Trophoblast cell (in vitro differentiated cells and primary cell): ENCODE measurements around the gene ZNF684.
A peak's percentile ranks its signal among the peaks of the same experiment; 100 is the strongest.
"Not testable (repeated sequence)": the region's sequence is repeated elsewhere in the genome, so short reads cannot be mapped to it uniquely, and the experiment has no call there.

ENCODE experiments used
- DNase-seq, 2 donors: peaks; one replicate each; pipeline ENCODE4 v3.0.0-alpha.2; 2016
- H2AFZ ChIP-seq: 2 replicates; pipeline ENCODE4 v1.6.1; 2013; ENCODE audit warnings: low read length, moderate library complexity, mild to moderate bottlenecking; ENCODE audit not compliant: insufficient read depth, poor library complexity
- H2AK5ac ChIP-seq: 2 replicates; pipeline ENCODE4 v1.6.1; 2013; ENCODE audit warnings: mild to moderate bottlenecking, low read length
- H2BK120ac ChIP-seq: 2 replicates; pipeline ENCODE4 v1.6.1; 2013; ENCODE audit warnings: low read length, mild to moderate bottlenecking, moderate library complexity; ENCODE audit not compliant: insufficient read depth, poor library complexity
- H2BK12ac ChIP-seq: 2 replicates; pipeline ENCODE4 v1.6.1; 2013; ENCODE audit warnings: mild to moderate bottlenecking, low read length, moderate library complexity
- H2BK5ac ChIP-seq: 2 replicates; pipeline ENCODE4 v1.6.1; 2013; ENCODE audit warnings: low read length, low read depth, moderate library complexity, mild to moderate bottlenecking; ENCODE audit not compliant: poor library complexity
- H3K14ac ChIP-seq: 2 replicates; pipeline ENCODE4 v1.6.1; 2013; ENCODE audit warnings: mild to moderate bottlenecking, low read length
- H3K18ac ChIP-seq: 2 replicates; pipeline ENCODE4 v1.6.1; 2013; ENCODE audit warnings: mild to moderate bottlenecking, low read length
- H3K23ac ChIP-seq: 2 replicates; pipeline ENCODE4 v1.6.1; 2013; ENCODE audit warnings: low read length
- H3K27ac ChIP-seq: 2 replicates; pipeline ENCODE4 v1.5.1; 2013; ENCODE audit warnings: low read depth, mild to moderate bottlenecking, inconsistent platforms, low read length, moderate library complexity
- H3K27me3 ChIP-seq: 2 replicates; pipeline ENCODE4 v1.6.1; 2013; ENCODE audit warnings: inconsistent platforms, mild to moderate bottlenecking, low read length, moderate library complexity; ENCODE audit not compliant: insufficient read depth
- H3K36me3 ChIP-seq, 2 experiments: 1 replicate in 1 of 2; 2 replicates in 1 of 2; pipeline ENCODE4 v1.6.1; 2013; ENCODE audit warnings: low read length in 2 of 2, mild to moderate bottlenecking in 2 of 2, moderate library complexity in 1 of 2; ENCODE audit not compliant: insufficient read depth in 2 of 2, control insufficient read depth in 1 of 2
- H3K4ac ChIP-seq: 2 replicates; pipeline ENCODE4 v1.6.1; 2013; ENCODE audit warnings: low read depth, mild to moderate bottlenecking, low read length, moderate library complexity
- H3K4me1 ChIP-seq, 2 experiments: 1 replicate in 1 of 2; 2 replicates in 1 of 2; pipeline ENCODE4 v1.6.1; 2013; ENCODE audit warnings: low read length in 2 of 2, mild to moderate bottlenecking in 2 of 2, moderate library complexity in 1 of 2; ENCODE audit not compliant: insufficient read depth in 2 of 2, control insufficient read depth in 1 of 2
- H3K4me2 ChIP-seq: 2 replicates; pipeline ENCODE4 v1.6.1; 2013; ENCODE audit warnings: inconsistent platforms, mild to moderate bottlenecking, low read length, moderate library complexity
- H3K4me3 ChIP-seq: 2 replicates; pipeline ENCODE4 v1.5.1; 2013; ENCODE audit warnings: mild to moderate bottlenecking, low read depth, low read length, inconsistent platforms
- H3K79me1 ChIP-seq: one replicate; pipeline ENCODE4 v1.6.1; 2013; ENCODE audit warnings: low read length
- H3K79me2 ChIP-seq: 2 replicates; pipeline ENCODE4 v1.6.1; 2013; ENCODE audit warnings: low read length, mild to moderate bottlenecking; ENCODE audit not compliant: control insufficient read depth, insufficient read depth, poor library complexity
- H3K9ac ChIP-seq: 2 replicates; pipeline ENCODE4 v1.6.1; 2013; ENCODE audit warnings: mild to moderate bottlenecking, low read length
- H3K9me3 ChIP-seq: 2 replicates; pipeline ENCODE4 v1.6.1; 2013; ENCODE audit warnings: low read depth, mild to moderate bottlenecking, control low read depth, inconsistent platforms, low read length; ENCODE audit not compliant: insufficient read depth
- H4K12ac ChIP-seq: 2 replicates; pipeline ENCODE4 v1.6.1; 2013; ENCODE audit warnings: low read depth, mild to moderate bottlenecking, low read length, moderate library complexity
- H4K8ac ChIP-seq: 2 replicates; pipeline ENCODE4 v1.6.1; 2013; ENCODE audit warnings: low read depth, mild to moderate bottlenecking, low read length, moderate library complexity
- H4K91ac ChIP-seq: one replicate; pipeline ENCODE4 v1.6.1; 2013; ENCODE audit warnings: low read depth, mild to moderate bottlenecking, low read length, moderate library complexity
- WGBS: extraction: QIAGEN DNeasy Blood & Tissue Kit; methylation state at CpG from one replicate; pipeline ENCODE4 v1.1.7; 2013; ENCODE audit warnings: missing lambda C conversion rate; ENCODE audit not compliant: insufficient read length, insufficient coverage; ENCODE audit errors: extremely low coverage; 5-methylcytosine and 5-hydroxymethylcytosine counted together

The ZNF684 gene

DNA sequence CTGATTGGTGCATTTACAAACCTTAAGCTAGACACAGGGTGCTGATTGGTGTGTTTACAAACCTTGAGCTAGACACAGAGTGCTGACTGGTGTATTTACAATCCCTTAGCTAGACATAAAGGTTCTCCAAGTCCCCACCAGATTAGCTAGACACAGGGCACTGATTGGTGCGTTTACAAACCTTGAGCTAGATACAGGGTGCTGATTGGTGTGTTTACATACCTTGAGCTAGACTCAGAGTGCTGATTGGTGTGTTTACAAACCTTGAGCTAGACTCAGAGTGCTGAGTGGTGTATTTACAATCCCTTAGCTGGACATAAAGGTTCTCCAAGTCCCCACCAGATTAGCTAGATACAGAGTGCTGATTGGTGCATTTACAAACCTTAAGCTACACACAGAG is 26.8 kb downstream of the ZNF684 start:
- H3K27ac ChIP-seq, H2BK120ac ChIP-seq, H3K79me1 ChIP-seq, H2AFZ ChIP-seq, H4K12ac ChIP-seq, H2BK12ac ChIP-seq, H2AK5ac ChIP-seq, DNase-seq, H2BK5ac ChIP-seq, H4K91ac ChIP-seq, H3K36me3 ChIP-seq, H3K18ac ChIP-seq, H3K4ac ChIP-seq, H3K4me2 ChIP-seq, H3K23ac ChIP-seq, H4K8ac ChIP-seq, H3K4me1 ChIP-seq, H3K14ac ChIP-seq, H3K9me3 ChIP-seq, H3K79me2 ChIP-seq, H3K9ac ChIP-seq, H3K4me3 ChIP-seq, H3K27me3 ChIP-seq: not testable (repeated sequence)
- no CpG with 5 or more reads among the region's 1 CpG for WGBS

DNA sequence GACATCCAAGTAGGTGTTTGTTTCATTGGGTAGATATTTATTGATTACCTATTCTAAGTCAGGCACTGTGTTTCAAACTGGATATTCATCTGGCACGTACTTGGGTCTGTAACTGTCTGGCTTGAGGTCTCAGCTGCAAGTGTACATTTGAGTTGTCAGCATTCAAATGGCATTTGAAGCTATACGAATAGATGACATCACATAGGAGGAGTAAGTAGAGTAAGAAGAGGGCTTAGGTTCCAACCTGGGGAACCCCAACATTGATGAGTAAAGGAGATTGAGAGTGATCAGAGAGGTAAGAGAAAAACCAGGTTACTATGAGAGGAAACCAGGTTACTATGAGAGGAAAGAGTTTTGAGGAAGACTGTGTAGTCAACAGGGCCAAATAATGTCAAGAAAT is 30.7 kb downstream of the ZNF684 start:
- H4K12ac ChIP-seq: no peak overlapping the region

DNA sequence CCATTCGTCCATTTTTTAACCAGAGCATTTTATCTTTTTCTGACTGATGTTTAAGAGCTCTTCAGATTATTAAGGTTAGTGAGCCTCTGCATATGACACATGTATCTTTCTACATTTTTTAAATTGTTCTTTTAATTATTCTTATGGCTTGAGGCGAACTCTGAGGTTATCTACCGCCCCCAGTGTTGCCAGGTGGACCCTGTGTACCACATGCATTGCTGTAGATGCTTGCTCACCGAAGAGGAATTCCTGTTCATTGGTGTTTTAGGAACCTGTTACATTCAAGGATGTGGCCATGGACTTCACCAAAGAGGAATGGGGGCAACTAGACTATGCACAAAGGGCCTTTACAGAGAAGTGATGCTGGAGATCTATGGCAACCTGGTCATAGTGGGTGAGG is 31.8 kb downstream of the ZNF684 start:
- no peak overlapping the region for H4K12ac ChIP-seq
- H2BK12ac ChIP-seq: no peak overlapping the region
- H2BK5ac ChIP-seq: no peak overlapping the region
- H3K27ac ChIP-seq: no peak overlapping the region
- no peaks in the 10 kb centered on the region for H3K79me1 ChIP-seq
- H3K4me2 ChIP-seq: no peak overlapping the region
- peak; percentile 63 to 79 for DNase-seq
- no peaks in the 10 kb centered on the region for H3K79me2 ChIP-seq
- no peak overlapping the region for H3K4me3 ChIP-seq
- no peaks in the 10 kb centered on the region for H3K27me3 ChIP-seq
- H3K36me3 ChIP-seq: no peaks in the 10 kb centered on the region
- no peak overlapping the region for H2BK120ac ChIP-seq
- no peak overlapping the region for H2AFZ ChIP-seq
- no peak overlapping the region for H3K4ac ChIP-seq
- no peak overlapping the region for H3K9ac ChIP-seq
- no peak overlapping the region for H3K23ac ChIP-seq
- no peak overlapping the region for H4K8ac ChIP-seq
- WGBS: no CpG with 5 or more reads among the region's 4 CpGs
- H3K14ac ChIP-seq: no peak overlapping the region
- no peaks in the 10 kb centered on the region for H3K4me1 ChIP-seq
- no peak overlapping the region for H3K18ac ChIP-seq
- no peak overlapping the region for H4K91ac ChIP-seq
- H2AK5ac ChIP-seq: no peak overlapping the region
- H3K9me3 ChIP-seq: peaks cover 3% of the 10 kb centered on the region

More for the DNA sequence above, 30.7 kb downstream of the ZNF684 start:
- Histone ChIP-seq H3K36me3 (no peaks in the 10 kb centered on the region), H4K8ac (no peak overlapping the region), H3K4me1 (no peaks in the 10 kb centered on the region), H3K79me2 (no peaks in the 10 kb centered on the region), H2BK5ac (no peak overlapping the region), H3K4ac (no peak overlapping the region), H3K18ac (no peak overlapping the region), H2BK12ac (no peak overlapping the region), H3K79me1 (no peaks in the 10 kb centered on the region), H3K4me2 (no peak overlapping the region), H3K9me3 (peaks cover 4% of the 10 kb centered on the region), H2BK120ac (no peak overlapping the region), H3K4me3 (no peak overlapping the region), H3K27me3 (no peaks in the 10 kb centered on the region), H3K27ac (no peak overlapping the region), H4K91ac (no peak overlapping the region), H3K23ac (no peak overlapping the region), H3K14ac (no peak overlapping the region), H3K9ac (no peak overlapping the region), H2AK5ac (no peak overlapping the region), H2AFZ (no peak overlapping the region)
- WGBS: no CpG with 5 or more reads among the region's 2 CpGs
- no peak for DNase-seq

DNA sequence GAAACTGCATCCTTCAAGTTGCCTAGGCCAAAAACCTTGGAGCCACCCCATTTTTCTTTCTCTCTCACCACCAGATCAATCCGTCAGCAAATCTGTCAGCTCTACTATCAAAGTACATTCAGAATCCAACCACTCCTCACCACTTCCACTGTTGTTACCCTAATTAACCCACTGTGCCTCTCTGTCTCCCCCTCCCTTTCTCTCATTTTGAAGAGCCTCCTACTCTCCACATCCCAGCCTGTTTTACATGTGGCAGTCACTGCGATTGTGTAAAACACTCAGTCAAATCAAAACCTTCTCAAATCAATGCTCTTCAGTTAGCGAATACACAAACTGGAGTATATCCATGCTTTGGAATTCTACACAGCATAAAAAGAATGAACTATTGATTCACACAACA is 33.1 kb downstream of the ZNF684 start:
- DNase-seq: no peak
- H3K27ac ChIP-seq: no peak overlapping the region
- no peak overlapping the region for H2AK5ac ChIP-seq
- no peak overlapping the region for H3K4me2 ChIP-seq
- no peaks in the 10 kb centered on the region for H3K9me3 ChIP-seq
- H2BK120ac ChIP-seq: no peak overlapping the region
- no peak overlapping the region for H3K23ac ChIP-seq
- H3K9ac ChIP-seq: no peak overlapping the region
- H4K91ac ChIP-seq: no peak overlapping the region
- no peaks in the 10 kb centered on the region for H3K4me1 ChIP-seq
- no peaks in the 10 kb centered on the region for H3K79me2 ChIP-seq
- H4K8ac ChIP-seq: no peak overlapping the region
- H3K4ac ChIP-seq: no peak overlapping the region
- no peaks in the 10 kb centered on the region for H3K27me3 ChIP-seq
- WGBS: no CpG with 5 or more reads among the region's 3 CpGs
- no peak overlapping the region for H4K12ac ChIP-seq
- H3K36me3 ChIP-seq: no peaks in the 10 kb centered on the region
- no peak overlapping the region for H3K14ac ChIP-seq
- no peak overlapping the region for H2AFZ ChIP-seq
- H2BK12ac ChIP-seq: no peak overlapping the region
- no peak overlapping the region for H3K18ac ChIP-seq
- H3K79me1 ChIP-seq: no peaks in the 10 kb centered on the region
- H2BK5ac ChIP-seq: no peak overlapping the region
- no peak overlapping the region for H3K4me3 ChIP-seq
